GM18508 (cell line): ENCODE data around the gene USP3.

Experiments
- ATAC-seq: cut with Tn5 transposase; IDR thresholded peaks from one replicate; pipeline ENCODE4 v1.9.1; 2021; ENCODE audit warnings: moderate number of reproducible peaks; ENCODE audit not compliant: insufficient read depth, unreplicated experiment

The USP3 gene

GRCh38 chr15:63638839-63639238, 134.4 kb downstream of the USP3 start:
- ATAC-seq, result no peak

- no peak for ATAC-seq
Measured at GRCh38 chr15:63640146-63640545, 135.8 kb downstream of the USP3 start.
